Effector CD8-positive, alpha-beta T cell (primary cell): ENCODE measurements around the gene TSSC4.

Experiments
- DNase-seq: peaks from one replicate; lab custom pipeline; 2025; lab: John Stamatoyannopoulos, UW

TSSC4 gene

GRCh38 chr11:2433106-2433925 lies 32.8 kb downstream of the TSSC4 start:
- DNase-seq, result no peak

- DNase-seq, result no peak
Observed at GRCh38 chr11:2434008-2434407, 33.5 kb downstream of the TSSC4 start.

DNA sequence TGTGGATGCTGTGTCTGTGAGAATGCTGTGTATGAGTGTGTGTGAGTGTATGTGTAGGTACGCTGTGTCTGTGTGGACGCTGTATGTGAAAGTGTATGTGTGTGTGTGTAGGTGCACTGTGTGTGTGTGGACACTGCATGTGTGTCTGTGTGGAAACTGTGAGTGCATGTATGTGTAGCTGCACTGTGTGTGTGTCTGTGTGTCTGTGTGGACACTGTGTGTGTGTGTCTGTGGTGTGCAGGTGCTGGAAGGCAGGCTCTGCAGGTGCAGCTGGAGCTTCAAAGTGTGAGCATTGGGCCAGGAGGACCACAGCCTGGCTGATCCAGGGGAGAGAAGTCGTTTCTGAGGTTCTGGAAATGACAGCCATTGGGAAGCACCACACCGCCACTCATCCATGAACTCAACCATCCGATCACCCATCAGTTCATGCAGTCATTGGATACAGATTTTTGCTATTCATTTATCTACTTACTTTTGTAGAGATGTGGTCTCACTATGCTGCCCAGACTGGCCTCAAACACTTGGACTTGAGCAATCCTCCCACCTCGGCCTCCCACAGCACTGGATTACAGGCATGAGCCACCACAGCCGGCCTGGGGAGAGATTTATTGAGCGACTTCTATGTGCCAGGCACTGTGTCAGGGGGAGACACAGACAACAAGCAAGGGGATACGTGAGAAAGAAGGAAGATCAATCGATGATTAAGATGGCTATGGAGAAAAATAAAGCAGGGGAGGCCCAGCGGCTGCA lies 34.1 kb downstream of the TSSC4 start:
- no peak for DNase-seq

DNA sequence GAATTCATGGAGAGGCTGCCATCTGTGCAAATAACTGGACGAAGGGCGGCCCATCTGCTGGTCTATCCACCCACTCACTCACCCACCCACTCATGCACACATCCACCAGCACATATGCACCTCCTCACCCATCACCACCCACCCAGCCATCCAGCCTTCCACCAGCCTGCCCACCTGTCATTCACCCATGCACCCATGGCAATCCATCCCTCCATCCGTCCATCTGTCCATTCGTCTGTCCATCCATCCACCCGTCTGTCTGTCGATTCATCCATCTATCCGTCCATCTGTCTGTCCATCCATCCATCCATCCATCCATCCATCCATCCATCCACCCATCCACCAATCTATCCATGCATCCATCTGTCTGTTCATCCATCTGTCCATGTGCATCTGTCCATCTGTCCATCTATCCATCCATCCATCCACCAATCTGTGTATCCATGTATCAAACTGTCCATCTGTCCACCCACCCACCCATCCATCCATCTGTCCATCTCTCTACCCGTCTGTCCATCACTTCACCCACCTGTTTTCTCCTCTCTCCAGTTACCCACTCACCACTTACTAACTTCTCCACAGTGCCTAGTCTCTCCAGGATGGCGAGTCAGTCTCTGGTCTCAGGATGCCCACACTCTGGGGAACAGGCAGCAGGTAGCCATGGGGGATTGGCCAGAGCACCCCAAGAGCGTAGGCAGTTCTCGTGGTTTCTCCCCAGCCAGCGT lies 34.9 kb downstream of the TSSC4 start:
- no peak for DNase-seq

DNA sequence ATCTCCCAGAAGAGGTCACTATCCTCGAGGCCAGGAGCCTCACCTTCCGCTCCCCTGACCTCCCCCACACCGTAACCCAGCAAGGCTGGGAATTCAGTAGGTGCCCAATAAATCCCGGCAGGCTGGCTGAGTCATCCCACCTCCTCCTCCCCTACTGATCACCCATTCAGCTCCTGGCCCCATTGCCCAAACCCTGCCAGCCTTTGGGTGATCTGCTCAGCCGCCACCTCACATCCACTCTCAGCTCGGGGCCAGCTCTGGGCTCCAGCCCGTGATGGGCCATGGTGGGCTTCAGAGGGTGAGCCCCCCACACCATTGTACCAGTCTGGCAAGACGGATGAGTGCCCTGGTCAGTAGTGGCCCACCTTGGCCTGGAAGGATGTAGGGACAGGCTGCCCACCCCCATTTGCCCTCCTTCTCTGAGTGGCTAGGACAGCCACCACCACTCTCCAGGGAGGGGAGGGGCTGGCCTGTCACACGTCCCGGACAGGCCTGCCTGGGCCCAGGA lies 35.5 kb downstream of the TSSC4 start:
- DNase-seq, result no peak

DNA sequence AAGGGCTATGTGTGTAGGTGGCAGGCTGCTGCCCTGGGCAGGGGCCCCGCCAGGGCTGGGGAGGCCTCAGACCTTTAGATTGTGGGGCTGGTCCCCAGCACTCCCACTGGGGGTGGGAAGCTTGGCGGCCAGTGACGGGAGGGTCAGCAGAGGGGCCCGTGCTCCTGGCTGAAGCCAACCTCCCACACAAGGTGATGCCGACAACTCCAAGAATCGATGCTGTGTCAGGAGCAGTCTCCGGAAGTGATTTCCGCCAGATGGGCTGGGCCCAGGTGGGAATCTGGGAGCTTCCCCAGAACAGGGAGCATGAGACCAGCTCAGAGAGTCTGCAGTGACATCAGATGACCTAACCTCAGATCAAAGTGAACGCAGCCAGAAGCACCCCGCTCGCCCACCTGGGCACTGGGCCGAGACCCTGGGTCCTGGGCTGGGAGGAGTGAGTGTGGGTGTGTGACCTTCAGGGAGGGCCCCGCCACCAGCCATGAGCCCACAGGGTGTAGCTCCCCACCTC lies 36.0 kb downstream of the TSSC4 start:
- DNase-seq, result no peak

DNA sequence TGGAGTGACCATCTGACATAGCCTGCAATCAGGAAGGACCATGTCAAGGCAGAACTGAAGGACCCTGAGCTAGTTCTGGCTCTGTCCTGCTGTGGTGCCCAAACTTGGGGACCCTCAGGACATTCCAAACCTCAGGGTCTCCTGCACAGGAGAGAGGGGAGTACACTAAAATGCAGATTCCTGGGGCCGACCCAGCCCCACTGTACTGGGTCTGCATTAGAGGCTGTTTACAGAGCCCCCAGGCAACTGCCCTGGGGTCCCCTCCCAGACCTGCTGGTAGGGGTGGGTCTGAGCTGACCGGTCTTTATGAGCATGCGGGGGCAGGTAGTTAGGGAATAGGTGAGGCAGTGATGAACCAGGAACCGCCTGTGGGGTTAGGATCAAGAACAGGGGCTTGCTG lies 37.0 kb downstream of the TSSC4 start:
- DNase-seq, result no peak

DNA sequence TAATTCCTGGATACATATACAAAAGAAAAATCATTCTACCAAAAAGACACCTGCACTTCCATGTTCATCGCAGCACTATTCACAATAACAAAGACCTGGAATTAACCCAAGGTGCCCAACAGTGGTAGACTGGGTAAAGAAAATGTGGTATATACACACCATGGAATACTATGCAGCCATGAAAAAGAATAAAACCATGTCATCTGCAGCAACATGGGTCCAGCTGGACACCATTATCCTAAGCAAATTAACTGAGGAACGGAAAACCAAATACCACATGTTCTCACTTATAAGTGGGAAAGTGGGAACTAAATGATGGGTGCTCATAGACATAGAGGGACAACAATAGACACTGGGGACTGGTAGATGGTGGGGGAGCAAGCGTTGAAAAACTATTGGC lies 39.3 kb downstream of the TSSC4 start:
- no peak for DNase-seq

DNA sequence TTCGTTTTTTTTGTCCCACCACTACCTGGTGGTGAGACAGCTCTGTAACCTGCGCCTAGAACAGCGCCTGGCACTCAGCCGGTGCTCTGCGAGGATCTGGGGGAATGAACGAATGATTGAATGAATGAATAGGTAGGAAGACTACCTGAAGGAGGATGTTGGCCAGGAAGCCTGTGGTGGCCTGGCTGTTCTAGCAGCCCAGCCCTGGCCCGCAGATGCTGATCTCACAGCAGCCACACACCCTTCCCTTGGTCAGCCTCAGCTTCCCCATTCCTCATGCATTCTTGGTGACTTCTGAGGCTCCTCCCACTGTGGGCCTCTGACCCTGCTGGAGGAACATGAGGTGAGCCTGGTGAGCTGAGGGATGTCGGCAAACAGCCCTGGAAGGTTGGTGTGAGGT lies 40.1 kb downstream of the TSSC4 start:
- DNase-seq, result no peak

- no peak for DNase-seq
Observed at GRCh38 chr11:2441171-2441570, 40.6 kb downstream of the TSSC4 start.

DNA sequence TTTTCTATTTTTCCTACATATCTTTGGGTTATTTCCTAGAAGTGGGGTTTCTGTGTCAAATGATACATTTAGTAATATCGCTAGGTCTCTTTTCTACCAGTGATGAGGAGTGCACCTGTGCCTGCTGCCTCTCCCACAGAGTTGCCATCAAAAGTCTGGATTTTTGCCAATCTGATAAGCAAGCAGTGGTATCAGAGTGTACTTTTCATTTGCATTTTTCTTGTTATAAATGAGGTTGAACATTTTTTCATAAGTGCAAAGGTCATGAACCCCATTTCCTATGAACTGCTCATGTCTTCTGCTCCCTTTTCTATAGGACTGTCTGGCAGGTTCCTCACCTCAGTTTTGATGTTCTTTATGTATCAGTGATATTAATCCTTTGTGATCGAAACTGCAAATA lies 42.0 kb downstream of the TSSC4 start:
- no peak for DNase-seq

- DNase-seq, result no peak
Observed at GRCh38 chr11:2443406-2443805, 42.9 kb downstream of the TSSC4 start.

DNA sequence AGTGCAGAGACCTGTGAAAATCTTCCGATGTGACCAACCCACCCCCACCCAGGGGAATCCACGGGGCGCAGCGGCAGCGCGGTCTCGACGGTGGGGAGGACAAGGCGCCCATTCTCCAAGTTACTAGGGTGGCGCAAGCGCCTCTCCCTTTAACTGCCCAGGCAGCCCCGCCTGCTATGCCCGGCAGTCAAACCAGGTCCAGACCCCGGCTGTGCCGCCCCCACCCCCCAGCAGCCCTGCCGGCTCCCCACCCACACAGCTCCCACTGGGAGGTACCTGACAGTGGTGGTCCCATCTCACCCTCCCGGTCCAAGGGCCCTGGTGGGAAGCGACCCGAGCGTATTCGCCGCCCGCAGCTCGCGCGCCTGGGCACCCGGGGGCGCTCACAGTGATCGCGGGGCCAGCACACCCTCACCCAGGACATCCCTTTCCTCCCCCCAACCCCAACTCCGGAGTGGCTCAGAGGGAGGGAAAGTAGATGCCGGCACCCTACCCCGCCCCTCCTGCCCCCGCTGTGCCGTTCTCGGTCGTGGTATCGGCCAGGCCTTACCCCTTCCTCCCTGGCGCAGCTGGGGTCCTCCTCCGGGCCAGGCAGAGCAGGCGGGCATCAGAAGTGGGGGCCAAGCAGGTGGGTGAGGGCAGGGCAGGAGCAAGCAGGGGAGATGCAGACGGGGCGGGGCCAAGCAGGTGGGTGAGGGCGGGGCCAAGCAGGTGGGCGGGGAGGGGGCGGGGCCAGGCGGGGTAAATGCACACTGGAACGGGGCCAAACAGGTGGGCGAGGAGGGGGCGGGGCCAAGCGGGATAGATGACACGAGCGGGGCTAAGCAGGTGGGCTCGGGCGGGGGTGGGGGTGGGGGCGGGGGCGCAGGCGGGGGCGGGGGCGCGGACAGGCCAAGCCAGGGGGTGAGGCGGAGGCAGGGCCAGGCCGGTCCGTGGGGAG lies 43.6 kb downstream of the TSSC4 start, which contains the start of gene TRPM5:
Gene TRPM5, minus strand, starts transcription at position 634 of the 940 bp plus-strand sequence. CDS start 21,478 bp downstream, outside the sequence.
- peak; percentile 80 for DNase-seq

DNA sequence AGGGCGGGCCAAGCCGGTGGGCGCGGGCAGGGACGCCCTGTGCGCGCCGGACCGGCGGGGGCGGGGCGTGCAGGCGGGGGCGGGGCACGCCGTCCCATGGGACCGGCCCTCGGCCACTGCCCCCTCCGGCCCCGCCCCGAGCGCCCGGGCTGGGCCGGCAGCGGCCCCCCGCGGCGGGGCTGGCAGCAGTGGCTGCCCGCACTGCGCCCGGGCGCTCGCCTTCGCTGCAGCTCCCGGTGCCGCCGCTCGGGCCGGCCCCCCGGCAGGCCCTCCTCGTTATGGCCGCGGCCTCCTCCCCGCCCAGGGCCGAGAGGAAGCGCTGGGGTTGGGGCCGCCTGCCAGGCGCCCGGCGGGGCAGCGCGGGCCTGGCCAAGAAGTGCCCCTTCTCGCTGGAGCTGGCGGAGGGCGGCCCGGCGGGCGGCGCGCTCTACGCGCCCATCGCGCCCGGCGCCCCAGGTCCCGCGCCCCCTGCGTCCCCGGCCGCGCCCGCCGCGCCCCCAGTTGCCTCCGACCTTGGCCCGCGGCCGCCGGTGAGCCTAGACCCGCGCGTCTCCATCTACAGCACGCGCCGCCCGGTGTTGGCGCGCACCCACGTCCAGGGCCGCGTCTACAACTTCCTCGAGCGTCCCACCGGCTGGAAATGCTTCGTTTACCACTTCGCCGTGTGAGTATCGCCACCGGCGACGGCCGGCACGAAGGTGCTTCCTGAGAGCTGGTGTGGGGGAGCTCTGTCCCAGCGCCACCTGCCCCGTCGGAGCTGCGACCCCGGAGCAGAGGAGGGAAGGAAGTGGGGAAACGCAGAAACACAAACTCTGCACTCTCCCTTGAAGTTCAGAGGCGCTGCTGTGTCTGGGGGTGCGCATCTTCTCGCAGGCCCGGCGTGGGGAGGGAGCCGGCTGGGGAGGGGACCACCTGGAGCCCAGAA lies 44.5 kb downstream of the TSSC4 start, which contains the start of gene KCNQ1:
Gene KCNQ1, plus strand, starts transcription at position 188 of the 925 bp plus-strand sequence. Its CDS starts 91 bp downstream, at position 279.
- DNase-seq, result peak; percentile 62

DNA sequence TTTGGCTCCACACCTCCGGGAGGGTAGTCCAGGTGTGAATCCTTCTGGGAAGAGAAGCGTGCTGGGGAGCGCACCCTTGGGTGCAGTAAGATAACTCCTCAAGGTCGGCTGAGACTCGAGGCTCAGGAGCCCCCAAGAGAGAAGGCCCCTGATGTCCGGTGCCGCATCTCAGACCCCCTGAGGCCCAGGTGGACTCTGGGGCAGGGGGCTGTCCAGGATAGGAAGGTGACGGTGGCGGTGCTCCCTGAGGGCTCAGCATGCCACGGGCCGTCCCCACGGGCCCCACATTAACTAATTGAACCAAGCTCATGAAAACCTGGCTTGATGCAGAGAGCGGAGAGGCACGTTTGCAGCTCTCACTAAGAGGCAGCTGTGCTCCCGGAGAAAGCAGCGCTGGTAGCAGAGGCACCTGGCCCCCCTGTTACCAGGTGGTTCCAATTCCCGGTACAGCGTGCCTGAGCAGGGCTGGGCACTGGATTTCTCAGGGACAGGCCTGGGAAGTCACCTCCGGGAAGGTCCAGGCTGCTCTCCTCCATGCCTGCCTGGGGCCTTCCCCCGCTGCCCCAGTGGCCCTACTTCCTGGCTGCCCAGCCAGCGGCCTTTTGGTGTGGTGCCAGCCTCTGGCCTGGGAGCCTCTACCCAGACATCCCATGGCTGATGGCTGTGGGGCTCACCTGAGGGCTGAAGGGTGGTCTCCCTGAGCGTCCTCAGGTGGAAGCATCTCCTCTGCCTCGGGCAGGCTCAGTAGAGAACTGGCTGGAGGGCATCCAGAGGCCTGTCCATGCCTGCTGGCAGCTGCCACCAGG lies 45.4 kb downstream of the TSSC4 start:
- DNase-seq, result no peak

GRCh38 chr11:2446590-2447252 lies 46.2 kb downstream of the TSSC4 start:
- DNase-seq, result no peak

DNA sequence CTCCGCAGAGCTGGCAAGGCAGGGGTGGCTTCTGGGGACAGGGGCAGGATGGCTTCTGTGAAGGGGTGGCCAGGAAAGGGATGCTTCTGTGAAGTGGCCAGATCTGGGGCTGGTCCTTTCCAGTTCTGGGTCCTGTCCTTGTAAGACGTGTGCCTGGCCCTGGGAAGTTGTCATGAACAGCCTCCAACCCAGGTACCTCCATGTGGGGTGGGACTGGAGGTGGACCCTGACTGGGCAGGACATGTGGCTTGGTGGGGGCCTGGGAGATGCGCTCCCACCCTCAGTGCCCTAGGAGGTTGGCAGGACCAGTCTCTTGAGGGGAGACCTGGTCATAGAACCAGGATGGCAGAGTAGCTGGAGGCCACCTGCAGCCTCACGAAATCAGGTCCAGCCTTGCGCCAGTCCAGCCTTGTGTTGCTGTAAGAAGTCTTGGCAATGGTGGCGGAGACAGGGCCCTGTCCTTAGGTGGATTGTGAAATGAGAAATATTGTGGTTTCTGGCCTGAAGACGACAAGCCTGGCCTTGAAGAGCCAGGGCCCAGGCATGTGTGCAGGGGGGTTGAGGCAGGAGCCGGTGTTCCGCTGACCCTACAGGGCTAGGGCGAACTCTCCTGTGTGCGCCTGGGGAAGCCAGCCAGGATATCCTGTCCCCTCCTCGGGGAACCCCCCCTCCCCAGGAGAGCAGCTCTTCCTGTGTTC lies 46.9 kb downstream of the TSSC4 start:
- no peak for DNase-seq
